Panc1 (cell line): ENCODE data around the gene GCSAML.

Source experiments
- CTCF ChIP-seq: fragments of 450-650 bp; IDR thresholded peaks from 2 replicates; pipeline ENCODE4 v1.5.1; 2017; ENCODE audit warnings: mild to moderate bottlenecking
- POLR2AphosphoS5 ChIP-seq: IDR thresholded peaks from 2 replicates; pipeline ENCODE4 v1.6.1; 2012; ENCODE audit warnings: mild to moderate bottlenecking, low read depth, low read length, moderate library complexity

GRCh38 chr1:247614625-247615024, 65.7 kb downstream of the GCSAML start:
- TF ChIP-seq POLR2AphosphoS5 (no peak), CTCF (no peak)
